ENCODE data around the gene AMFR. TPM values are rescaled to one million over a fixed set of nuclear protein-coding genes. Genes with fewer than 3 reads are reported as not detected.

Gene AMFR
- total and polyA plus RNA-seq, 10 donors = 48.1 to 249 (median 99.3) TPM

- intact Hi-C loops (cut with DNase I; ENCODE audit: low total_unique reads) = no loop called here
- DNase-seq = no peak
- Histone ChIP-seq H3K4me3 (no peak overlapping the region), H3K27ac (no peak overlapping the region), H3K4me1 (peaks cover 9 to 19% (median 15%) of the 10 kb centered on the region in 6 donors), H3K36me3 (peaks cover 6 to 95% (median 68%) of the 10 kb centered on the region in 6 donors), H3K9me3 (no peaks in the 10 kb centered on the region), H3K27me3 (replicated peaks in 1 of 7) (no peaks in the 10 kb centered on the region)
- no peak for TF ChIP-seq POLR2A (IDR thresholded peaks at IDR 0.05)
- TF ChIP-seq POLR2AphosphoS5 (IDR thresholded peaks at IDR 0.05) = peak in 1 of 3 donors; percentile 27
- 85 to 98% (median 96%) methylated on average over 9 of the region's 9 CpGs for WGBS, 5 donors
Observed at GRCh38 chr16:56366945-56367344, 58.4 kb downstream of the AMFR start.

GRCh38 chr16:56365552-56365951 lies 59.8 kb downstream of the AMFR start:
- H3K27me3 ChIP-seq (replicated peaks in 1 of 7) = no peaks in the 10 kb centered on the region
- intact Hi-C loops (cut with DNase I; ENCODE audit: low total_unique reads) = no loop called here
- H3K4me3 ChIP-seq = no peak overlapping the region
- H3K36me3 ChIP-seq = peaks cover 6 to 95% (median 72%) of the 10 kb centered on the region in 6 donors
- TF ChIP-seq POLR2AphosphoS5 (IDR thresholded peaks at IDR 0.05) (no peak), POLR2A (IDR thresholded peaks at IDR 0.05) (no peak), CTCF (IDR thresholded peaks at IDR 0.05 in 8 of 11, conservative IDR thresholded peaks at IDR 0.05 in 3 of 11) (no peak)
- WGBS, 5 donors = 75 to 98% (median 91%) methylated on average over 7 of the region's 7 CpGs
- H3K4me1 ChIP-seq = peaks cover 0 to 6% (median 5%) of the 10 kb centered on the region in 6 donors
- no peak for DNase-seq
- H3K27ac ChIP-seq = no peak overlapping the region
- H3K9me3 ChIP-seq = no peaks in the 10 kb centered on the region

- H3K4me3 ChIP-seq = no peak overlapping the region
- no peak for DNase-seq
- intact Hi-C loops (cut with DNase I; ENCODE audit: low total_unique reads) = no loop called here
- H3K9me3 ChIP-seq = no peaks in the 10 kb centered on the region
- H3K4me1 ChIP-seq = no peaks in the 10 kb centered on the region
- H3K27ac ChIP-seq = no peak overlapping the region
- peaks cover 6 to 98% (median 72%) of the 10 kb centered on the region in 6 donors for H3K36me3 ChIP-seq
- TF ChIP-seq POLR2A (IDR thresholded peaks at IDR 0.05) = no peak
- TF ChIP-seq POLR2AphosphoS5 (IDR thresholded peaks at IDR 0.05) = peak in 1 of 3 donors; percentile 19
- no peak for TF ChIP-seq CTCF (IDR thresholded peaks at IDR 0.05 in 8 of 11, conservative IDR thresholded peaks at IDR 0.05 in 3 of 11)
- no peaks in the 10 kb centered on the region for H3K27me3 ChIP-seq (replicated peaks in 1 of 7)
- WGBS, 5 donors = 94 to 98% (median 96%) methylated on average over 7 to 8 of the region's 8 CpGs
Observed at GRCh38 chr16:56364865-56365264, 60.5 kb downstream of the AMFR start.

- H3K9me3 ChIP-seq = no peaks in the 10 kb centered on the region
- no peak for DNase-seq
- intact Hi-C loops (cut with DNase I; ENCODE audit: low total_unique reads) = no loop called here
- H3K36me3 ChIP-seq = peaks cover 6 to 90% (median 68%) of the 10 kb centered on the region in 6 donors
- TF ChIP-seq POLR2AphosphoS5 (IDR thresholded peaks at IDR 0.05) (peak in 1 of 3 donors; percentile 52), CTCF (IDR thresholded peaks at IDR 0.05 in 8 of 11, conservative IDR thresholded peaks at IDR 0.05 in 3 of 11) (no peak), POLR2A (IDR thresholded peaks at IDR 0.05) (no peak)
- H3K4me1 ChIP-seq = no peaks in the 10 kb centered on the region
- H3K4me3 ChIP-seq = no peak overlapping the region
- no peaks in the 10 kb centered on the region for H3K27me3 ChIP-seq (replicated peaks in 1 of 7)
- H3K27ac ChIP-seq = no peak overlapping the region
- WGBS, 5 donors = 90 to 97% (median 95%) methylated on average over 26 of the region's 26 CpGs
Observed at GRCh38 chr16:56363781-56364565, 61.4 kb downstream of the AMFR start.

Data from spleen (tissue), 11 donors.